DOHH2 (cell line): ENCODE data around the gene TUBG2.
"Not testable (repeated sequence)": the region's sequence is repeated elsewhere in the genome, so short reads cannot be mapped to it uniquely, and the experiment has no call there.

Source experiments
- H3F3A ChIP-seq: fragments of 200-600 bp; sonication (generic), shearing (Covaris generic); 2 replicates; pipeline ENCODE4 v1.6.0; 2016; ENCODE audit warnings: antibody characterized with exemption, mild to moderate bottlenecking; ENCODE audit not compliant: control insufficient read depth, insufficient read depth
- H3K27ac ChIP-seq: fragments of 200-600 bp; sonication (generic); 2 replicates; pipeline ENCODE4 v1.5.1; 2014; ENCODE audit warnings: low read depth, mild to moderate bottlenecking, low read length, moderate library complexity
- H3K27me3 ChIP-seq: fragments of 200-600 bp; sonication (generic); 2 replicates; pipeline ENCODE4 v1.6.1; 2014; ENCODE audit warnings: mild to moderate bottlenecking, low read length, mixed read lengths; ENCODE audit not compliant: control insufficient read depth
- H3K36me3 ChIP-seq: fragments of 200-600 bp; sonication (generic); 2 replicates; pipeline ENCODE4 v1.6.1; 2014; ENCODE audit warnings: mild to moderate bottlenecking, low read length, moderate library complexity, mixed read lengths; ENCODE audit not compliant: control insufficient read depth
- H3K4me1 ChIP-seq: fragments of 200-600 bp; sonication (generic); 2 replicates; pipeline ENCODE4 v1.6.1; 2014; ENCODE audit warnings: mild to moderate bottlenecking, low read length, mixed read lengths; ENCODE audit not compliant: control insufficient read depth
- H3K4me2 ChIP-seq: fragments of 200-600 bp; sonication (generic); 2 replicates; pipeline ENCODE4 v1.6.0; 2014; ENCODE audit warnings: mild to moderate bottlenecking, low read length, moderate library complexity
- H3K4me3 ChIP-seq: fragments of 200-600 bp; sonication (generic); 2 replicates; pipeline ENCODE4 v1.5.1; 2014; ENCODE audit warnings: mild to moderate bottlenecking, low read length, mixed read lengths
- H3K79me2 ChIP-seq: fragments of 200-600 bp; sonication (generic); 2 replicates; pipeline ENCODE4 v1.6.1; 2014; ENCODE audit warnings: mild to moderate bottlenecking, low read length, mixed read lengths; ENCODE audit not compliant: control insufficient read depth
- H3K9me2 ChIP-seq: fragments of 200-600 bp; sonication (generic); replicated peaks from 2 replicates; pipeline ENCODE4 v1.6.1; 2014; ENCODE audit warnings: mild to moderate bottlenecking, low read length, mixed read lengths; ENCODE audit not compliant: control insufficient read depth
- H3K9me3 ChIP-seq: fragments of 200-600 bp; sonication (generic); 2 replicates; pipeline ENCODE4 v1.6.1; 2014; ENCODE audit warnings: antibody characterized with exemption, low read length, mixed read lengths; ENCODE audit not compliant: control insufficient read depth, insufficient read depth
- H4K20me1 ChIP-seq: fragments of 200-600 bp; sonication (generic); 2 replicates; pipeline ENCODE4 v1.6.0; 2014; ENCODE audit warnings: low read depth, mild to moderate bottlenecking, antibody characterized with exemption, low read length, moderate library complexity; ENCODE audit not compliant: control insufficient read depth, insufficient read depth
- CTCF ChIP-seq: fragments of 200-600 bp; sonication (generic); IDR thresholded peaks from one replicate; pipeline ENCODE4 v1.5.1; 2014; ENCODE audit warnings: antibody characterized with exemption, mild to moderate bottlenecking, low read depth, low read length; ENCODE audit not compliant: poor library complexity, severe bottlenecking
- EZH2phosphoT487 ChIP-seq: fragments of 200-600 bp; sonication (generic); IDR thresholded peaks from 2 replicates; pipeline ENCODE4 v1.6.1; 2017; ENCODE audit warnings: borderline replicate concordance, mild to moderate bottlenecking, antibody characterized with exemption, low read length, moderate library complexity, mixed read lengths

The TUBG2 gene

GRCh38 chr17:42623271-42623670, 35.8 kb upstream of the TUBG2 start:
- Histone ChIP-seq H3K36me3 (no peaks in the 10 kb centered on the region), H3K27me3 (no peaks in the 10 kb centered on the region), H3K27ac (no peak overlapping the region), H3K9me2 (no peaks in the 10 kb centered on the region), H3K4me3 (no peak overlapping the region), H4K20me1 (no peaks in the 10 kb centered on the region), H3K4me1 (peaks cover 20% of the 10 kb centered on the region), H3K9me3 (no peaks in the 10 kb centered on the region), H3K4me2 (no peak overlapping the region), H3K79me2 (no peaks in the 10 kb centered on the region), H3F3A (no peaks in the 10 kb centered on the region)
- TF ChIP-seq CTCF (no peak), EZH2phosphoT487 (no peak)

GRCh38 chr17:42623732-42624596, 35.1 kb upstream of the TUBG2 start:
- no peak for TF ChIP-seq CTCF
- TF ChIP-seq EZH2phosphoT487: no peak
- Histone ChIP-seq H3K4me3 (no peak overlapping the region), H3K4me1 (peaks cover 13% of the 10 kb centered on the region), H3K27ac (no peak overlapping the region), H3F3A (no peaks in the 10 kb centered on the region), H3K27me3 (no peaks in the 10 kb centered on the region), H3K36me3 (no peaks in the 10 kb centered on the region), H4K20me1 (no peaks in the 10 kb centered on the region), H3K4me2 (no peak overlapping the region), H3K9me2 (no peaks in the 10 kb centered on the region), H3K9me3 (no peaks in the 10 kb centered on the region), H3K79me2 (no peaks in the 10 kb centered on the region)

GRCh38 chr17:42627032-42627764, 31.9 kb upstream of the TUBG2 start:
- H3K79me2 ChIP-seq, H3K36me3 ChIP-seq, H3K27ac ChIP-seq, H4K20me1 ChIP-seq, H3K4me1 ChIP-seq, H3K4me3 ChIP-seq, H3K9me2 ChIP-seq, H3K27me3 ChIP-seq, H3F3A ChIP-seq, H3K4me2 ChIP-seq, H3K9me3 ChIP-seq: not testable (repeated sequence)

- Histone ChIP-seq H3K27ac (no peak overlapping the region), H3K9me2 (no peaks in the 10 kb centered on the region), H4K20me1 (no peaks in the 10 kb centered on the region), H3K4me3 (no peak overlapping the region), H3K4me1 (no peaks in the 10 kb centered on the region), H3K79me2 (no peaks in the 10 kb centered on the region), H3K4me2 (no peak overlapping the region), H3K9me3 (no peaks in the 10 kb centered on the region), H3K36me3 (no peaks in the 10 kb centered on the region), H3F3A (no peaks in the 10 kb centered on the region), H3K27me3 (no peaks in the 10 kb centered on the region)
- TF ChIP-seq CTCF: no peak
- TF ChIP-seq EZH2phosphoT487: no peak
Observed at GRCh38 chr17:42629411-42630009, 29.6 kb upstream of the TUBG2 start.
